Astrocyte (in vitro differentiated cells and primary cell): ENCODE measurements around the gene PCDHGA1. TPM values are rescaled to one million over a fixed set of nuclear protein-coding genes. Genes with fewer than 3 reads are reported as not detected.

ENCODE experiments used
- DNase-seq: peaks from one replicate; pipeline ENCODE4 v3.0.0-alpha.2; 2010; ENCODE audit warnings: low read depth
- FAIRE-seq: peaks from 2 replicates; lab custom pipeline; 2011; peaks lifted over from hg19 to GRCh38; lab: Jason Lieb, UNC
- H2AFZ ChIP-seq: 2 replicates; pipeline ENCODE4 v1.6.0; 2012; ENCODE audit warnings: low read depth, low read length, inconsistent platforms
- H3K27ac ChIP-seq: 2 replicates; pipeline ENCODE4 v1.5.1; 2011; ENCODE audit warnings: low read depth, low read length, inconsistent platforms
- H3K27me3 ChIP-seq: 2 replicates; pipeline ENCODE4 v1.6.0; 2011; ENCODE audit warnings: low read length, inconsistent platforms; ENCODE audit not compliant: insufficient read depth
- H3K36me3 ChIP-seq: 2 replicates; pipeline ENCODE4 v1.5.1; 2011; ENCODE audit warnings: low read length, inconsistent platforms; ENCODE audit not compliant: insufficient read depth
- H3K4me1 ChIP-seq: 2 replicates; pipeline ENCODE4 v1.5.1; 2011; ENCODE audit warnings: low read length, inconsistent platforms; ENCODE audit not compliant: insufficient read depth
- H3K4me2 ChIP-seq: 2 replicates; pipeline ENCODE4 v1.6.0; 2012; ENCODE audit warnings: low read length, inconsistent platforms
- H3K4me3 ChIP-seq: 2 replicates; pipeline ENCODE4 v1.5.1; 2011; ENCODE audit warnings: low read depth, mild to moderate bottlenecking, low read length, inconsistent platforms; ENCODE audit not compliant: insufficient read depth
- H3K79me2 ChIP-seq: 2 replicates; pipeline ENCODE4 v1.6.0; 2012; ENCODE audit warnings: mild to moderate bottlenecking, low read length, inconsistent platforms; ENCODE audit not compliant: insufficient read depth
- H3K9ac ChIP-seq: 2 replicates; pipeline ENCODE4 v1.6.0; 2012; ENCODE audit warnings: mild to moderate bottlenecking, low read length, inconsistent platforms
- H3K9me3 ChIP-seq: 2 replicates; pipeline ENCODE4 v1.5.1; 2012; ENCODE audit warnings: low read depth, mild to moderate bottlenecking, low read length, inconsistent platforms; ENCODE audit not compliant: insufficient read depth
- H4K20me1 ChIP-seq: 2 replicates; pipeline ENCODE4 v1.6.0; 2012; ENCODE audit warnings: low read length, inconsistent platforms; ENCODE audit not compliant: insufficient read depth
- H3K27ac Mint-ChIP-seq: one replicate; pipeline ENCODE4 v1.8.0; 2021; ENCODE audit warnings: mild to moderate bottlenecking, mixed read lengths; ENCODE audit not compliant: unreplicated experiment
- H3K27me3 Mint-ChIP-seq: one replicate; pipeline ENCODE4 v1.8.0; 2021; ENCODE audit warnings: low read depth, mixed read lengths; ENCODE audit not compliant: unreplicated experiment
- H3K36me3 Mint-ChIP-seq: one replicate; pipeline ENCODE4 v1.8.0; 2021; ENCODE audit warnings: low read depth, mixed read lengths; ENCODE audit not compliant: unreplicated experiment
- H3K4me1 Mint-ChIP-seq: one replicate; pipeline ENCODE4 v1.8.0; 2021; ENCODE audit warnings: low read depth, mixed read lengths; ENCODE audit not compliant: unreplicated experiment
- H3K4me3 Mint-ChIP-seq: one replicate; pipeline ENCODE4 v1.8.0; 2021; ENCODE audit warnings: mild to moderate bottlenecking, moderate library complexity, mixed read lengths; ENCODE audit not compliant: unreplicated experiment
- H3K9me3 Mint-ChIP-seq: one replicate; pipeline ENCODE4 v1.8.0; 2021; ENCODE audit warnings: mild to moderate bottlenecking, mixed read lengths; ENCODE audit not compliant: unreplicated experiment
- CTCF ChIP-seq: IDR thresholded peaks from 2 replicates; pipeline ENCODE4 v1.5.1; 2011; ENCODE audit warnings: low read depth, mild to moderate bottlenecking, inconsistent platforms, low read length, moderate library complexity; ENCODE audit not compliant: insufficient read depth
- EZH2 ChIP-seq: IDR thresholded peaks from 2 replicates; pipeline ENCODE4 v1.6.1; 2012; ENCODE audit warnings: mild to moderate bottlenecking, low read length, inconsistent platforms; ENCODE audit not compliant: insufficient read depth
- total RNA-seq: library from RNA; stranded (reverse); gene quantifications from 2 replicates; pipeline ENCODE4 v1.2.1, GENCODE V29; 2021

Gene PCDHGA1
- total RNA-seq, 1 donor from 2014 or later: 0.27 TPM

GRCh38 chr5:141522301-141522700, 192.0 kb downstream of the PCDHGA1 start:
- Histone ChIP-seq H3K36me3 (peaks cover 16% of the 10 kb centered on the region), H3K4me2 (peak overlapping the region; percentile 70), H3K27me3 (no peaks in the 10 kb centered on the region), H2AFZ (no peak overlapping the region), H3K4me3 (no peak overlapping the region), H3K9me3 (no peaks in the 10 kb centered on the region), H3K27ac (peak overlapping the region; percentile 92), H4K20me1 (no peaks in the 10 kb centered on the region), H3K79me2 (peaks cover 8% of the 10 kb centered on the region), H3K4me1 (peaks cover 47% of the 10 kb centered on the region), H3K9ac (peak overlapping the region; percentile 74)
- FAIRE-seq: no peak
- peak overlapping the region; percentile 82 for H3K27ac Mint-ChIP-seq
- DNase-seq: no peak
- H3K4me3 Mint-ChIP-seq: peak overlapping the region; percentile 70
- peaks cover 66% of the 10 kb centered on the region for H3K4me1 Mint-ChIP-seq
- peaks cover 24% of the 10 kb centered on the region for H3K36me3 Mint-ChIP-seq
- no peaks in the 10 kb centered on the region for H3K9me3 Mint-ChIP-seq
- H3K27me3 Mint-ChIP-seq: no peaks in the 10 kb centered on the region
- TF ChIP-seq CTCF (no peak), EZH2 (no peak)

- H3K4me3 ChIP-seq: no peak overlapping the region
- H2AFZ ChIP-seq: no peak overlapping the region
- H3K36me3 ChIP-seq: peaks cover 21% of the 10 kb centered on the region
- H3K9me3 ChIP-seq: no peaks in the 10 kb centered on the region
- H3K4me1 ChIP-seq: peaks cover 53% of the 10 kb centered on the region
- no peaks in the 10 kb centered on the region for H4K20me1 ChIP-seq
- H3K27ac ChIP-seq: peak overlapping the region; percentile 77
- H3K36me3 Mint-ChIP-seq: peaks cover 21% of the 10 kb centered on the region
- no peaks in the 10 kb centered on the region for H3K27me3 ChIP-seq
- peak overlapping the region; percentile 81 for H3K27ac Mint-ChIP-seq
- H3K4me3 Mint-ChIP-seq: peak overlapping the region; percentile 22
- H3K4me2 ChIP-seq: peak overlapping the region; percentile 76
- no peaks in the 10 kb centered on the region for H3K27me3 Mint-ChIP-seq
- H3K9ac ChIP-seq: peak overlapping the region; percentile 43
- no peak for TF ChIP-seq EZH2
- no peak for TF ChIP-seq CTCF
- H3K4me1 Mint-ChIP-seq: peaks cover 62% of the 10 kb centered on the region
- peaks cover 5% of the 10 kb centered on the region for H3K79me2 ChIP-seq
- DNase-seq (no peak), FAIRE-seq (no peak)
- no peaks in the 10 kb centered on the region for H3K9me3 Mint-ChIP-seq
These were observed 193.7 kb downstream of the PCDHGA1 start for GRCh38 chr5:141523991-141524390.
